Measurements from ENCODE around the gene PRRT2.

Gene PRRT2

DNA sequence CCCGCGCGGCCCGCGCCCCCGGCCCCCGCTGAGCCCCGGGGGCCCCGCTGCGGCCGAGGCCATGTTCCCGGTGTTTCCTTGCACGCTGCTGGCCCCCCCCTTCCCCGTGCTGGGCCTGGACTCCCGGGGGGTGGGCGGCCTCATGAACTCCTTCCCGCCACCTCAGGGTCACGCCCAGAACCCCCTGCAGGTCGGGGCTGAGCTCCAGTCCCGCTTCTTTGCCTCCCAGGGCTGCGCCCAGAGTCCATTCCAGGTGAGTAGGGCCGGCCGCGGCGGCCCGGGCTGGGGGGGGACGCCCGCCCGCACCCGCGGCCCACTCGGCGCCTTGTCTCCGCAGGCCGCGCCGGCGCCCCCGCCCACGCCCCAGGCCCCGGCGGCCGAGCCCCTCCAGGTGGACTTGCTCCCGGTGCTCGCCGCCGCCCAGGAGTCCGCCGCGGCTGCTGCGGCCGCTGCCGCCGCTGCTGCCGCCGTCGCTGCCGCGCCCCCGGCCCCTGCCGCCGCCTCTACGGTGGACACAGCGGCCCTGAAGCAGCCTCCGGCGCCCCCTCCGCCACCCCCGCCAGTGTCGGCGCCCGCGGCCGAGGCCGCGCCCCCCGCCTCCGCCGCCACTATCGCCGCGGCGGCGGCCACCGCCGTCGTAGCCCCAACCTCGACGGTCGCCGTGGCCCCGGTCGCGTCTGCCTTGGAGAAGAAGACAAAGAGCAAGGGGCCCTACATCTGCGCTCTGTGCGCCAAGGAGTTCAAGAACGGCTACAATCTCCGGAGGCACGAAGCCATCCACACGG lies 5.2 kb upstream of the PRRT2 start:
- Histone ChIP-seq H2BK12ac (ENCODE audit: low read length) (no peak overlapping the region), H2BK120ac (ENCODE audit: insufficient read depth, low read length, poor library complexity) (peak overlapping the region; percentile 81), H3K4me3 (ENCODE audit: low read depth, low read length) (peak overlapping the region; percentile 79), H2BK5ac (ENCODE audit: low read depth, low read length, poor library complexity) (peak overlapping the region; percentile 87), H3K23ac (ENCODE audit: low read length) (no peak overlapping the region), H3K36me3 (ENCODE audit: control insufficient read depth in 1 of 2, insufficient read depth in 2 of 2, low read length in 2 of 2) (peaks cover 41 to 42% of the 10 kb centered on the region in 2 experiments), H4K91ac (ENCODE audit: low read depth, low read length) (peak overlapping the region; percentile 91), H3K27ac (ENCODE audit: low read depth, low read length) (peak overlapping the region; percentile 87), H3K4me1 (ENCODE audit: control insufficient read depth in 1 of 2, insufficient read depth in 2 of 2, low read length in 2 of 2) (peaks cover 21 to 35% of the 10 kb centered on the region in 2 experiments), H2AK5ac (ENCODE audit: low read length) (peak overlapping the region; percentile 70), H3K9ac (ENCODE audit: low read length) (peak overlapping the region; percentile 48), H3K79me2 (ENCODE audit: control insufficient read depth, insufficient read depth, low read length, poor library complexity) (peaks cover 22% of the 10 kb centered on the region), H3K9me3 (ENCODE audit: insufficient read depth, low read depth, low read length) (peaks cover 4% of the 10 kb centered on the region), H3K27me3 (ENCODE audit: insufficient read depth, low read length) (no peaks in the 10 kb centered on the region), H3K14ac (ENCODE audit: low read length) (peak overlapping the region; percentile 97), H3K4me2 (ENCODE audit: low read length) (peak overlapping the region; percentile 52), H4K12ac (ENCODE audit: low read depth, low read length) (peak overlapping the region; percentile 67), H3K4ac (ENCODE audit: low read depth, low read length) (peak overlapping the region; percentile 62), H4K8ac (ENCODE audit: low read depth, low read length) (peak overlapping the region; percentile 91), H2AFZ (ENCODE audit: insufficient read depth, low read length, poor library complexity) (peak overlapping the region; percentile 62), H3K18ac (ENCODE audit: low read length) (peak overlapping the region; percentile 79), H3K79me1 (ENCODE audit: low read length) (peaks cover 24% of the 10 kb centered on the region)
- WGBS (ENCODE audit: extremely low coverage, insufficient coverage, insufficient read length) = no CpG with 5 or more reads among the region's 99 CpGs
- peak in 1 of 2 donors; percentile 52 for DNase-seq

GRCh38 chr16:29807426-29808218 lies 4.4 kb upstream of the PRRT2 start:
- Histone ChIP-seq H3K4me1 (ENCODE audit: control insufficient read depth in 1 of 2, insufficient read depth in 2 of 2, low read length in 2 of 2) (peaks cover 21 to 42% of the 10 kb centered on the region in 2 experiments), H3K79me2 (ENCODE audit: control insufficient read depth, insufficient read depth, low read length, poor library complexity) (peaks cover 22% of the 10 kb centered on the region), H3K4ac (ENCODE audit: low read depth, low read length) (peak overlapping the region; percentile 62), H3K36me3 (ENCODE audit: control insufficient read depth in 1 of 2, insufficient read depth in 2 of 2, low read length in 2 of 2) (peaks cover 36 to 37% of the 10 kb centered on the region in 2 experiments), H3K23ac (ENCODE audit: low read length) (no peak overlapping the region), H3K18ac (ENCODE audit: low read length) (peak overlapping the region; percentile 79), H3K79me1 (ENCODE audit: low read length) (peaks cover 28% of the 10 kb centered on the region), H2BK12ac (ENCODE audit: low read length) (peak overlapping the region; percentile 12), H3K9ac (ENCODE audit: low read length) (peak overlapping the region; percentile 68), H3K27me3 (ENCODE audit: insufficient read depth, low read length) (no peaks in the 10 kb centered on the region), H4K8ac (ENCODE audit: low read depth, low read length) (peak overlapping the region; percentile 56), H3K4me2 (ENCODE audit: low read length) (peak overlapping the region; percentile 52), H3K4me3 (ENCODE audit: low read depth, low read length) (peak overlapping the region; percentile 79), H2AFZ (ENCODE audit: insufficient read depth, low read length, poor library complexity) (peak overlapping the region; percentile 62), H3K14ac (ENCODE audit: low read length) (peak overlapping the region; percentile 97), H3K27ac (ENCODE audit: low read depth, low read length) (peak overlapping the region; percentile 87), H3K9me3 (ENCODE audit: insufficient read depth, low read depth, low read length) (peaks cover 4% of the 10 kb centered on the region), H4K91ac (ENCODE audit: low read depth, low read length) (peak overlapping the region; percentile 91), H2BK120ac (ENCODE audit: insufficient read depth, low read length, poor library complexity) (peak overlapping the region; percentile 81), H2BK5ac (ENCODE audit: low read depth, low read length, poor library complexity) (peak overlapping the region; percentile 87), H4K12ac (ENCODE audit: low read depth, low read length) (peak overlapping the region; percentile 67), H2AK5ac (ENCODE audit: low read length) (peak overlapping the region; percentile 59)
- WGBS (ENCODE audit: extremely low coverage, insufficient coverage, insufficient read length) = no CpG with 5 or more reads among the region's 69 CpGs
- peak; percentile 82 for DNase-seq

DNA sequence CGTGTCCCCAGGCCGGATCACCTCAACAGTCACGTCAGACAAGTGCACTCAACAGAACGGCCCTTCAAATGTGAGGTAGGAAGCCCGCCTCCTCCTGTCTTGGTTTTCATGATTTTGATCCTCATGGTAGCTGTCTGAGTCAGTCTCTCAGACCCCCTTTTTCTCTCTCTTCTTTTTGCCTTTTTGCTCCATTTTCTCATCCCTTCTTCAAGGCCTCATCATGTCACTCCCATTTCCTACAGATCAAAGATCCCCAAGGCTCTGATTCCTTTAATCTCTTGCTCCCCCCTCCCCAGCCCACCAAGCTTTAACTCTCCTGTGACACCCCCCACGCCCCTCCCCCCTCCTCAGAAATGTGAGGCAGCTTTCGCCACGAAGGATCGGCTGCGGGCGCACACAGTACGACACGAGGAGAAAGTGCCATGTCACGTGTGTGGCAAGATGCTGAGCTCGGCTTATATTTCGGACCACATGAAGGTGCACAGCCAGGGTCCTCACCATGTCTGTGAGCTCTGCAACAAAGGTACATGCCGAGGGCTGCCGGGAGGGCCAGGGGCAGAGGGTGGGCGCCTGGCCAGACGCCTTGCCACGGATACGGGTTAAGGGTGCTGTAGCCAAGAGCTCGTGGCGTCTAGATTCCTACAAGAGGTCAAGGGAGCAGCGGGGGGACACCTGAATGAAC lies 3.6 kb upstream of the PRRT2 start:
- H2AK5ac ChIP-seq (ENCODE audit: low read length) = peak overlapping the region; percentile 25

More for the DNA sequence above, 3.6 kb upstream of the PRRT2 start:
- no peaks in the 10 kb centered on the region for H3K27me3 ChIP-seq (ENCODE audit: insufficient read depth, low read length)
- H2BK120ac ChIP-seq (ENCODE audit: insufficient read depth, low read length, poor library complexity) = no peak overlapping the region
- H3K14ac ChIP-seq (ENCODE audit: low read length) = peak overlapping the region; percentile 50
- H3K79me2 ChIP-seq (ENCODE audit: control insufficient read depth, insufficient read depth, low read length, poor library complexity) = peaks cover 22% of the 10 kb centered on the region
- H3K23ac ChIP-seq (ENCODE audit: low read length) = no peak overlapping the region
- H3K9me3 ChIP-seq (ENCODE audit: insufficient read depth, low read depth, low read length) = peaks cover 4% of the 10 kb centered on the region
- peak overlapping the region; percentile 68 for H3K9ac ChIP-seq (ENCODE audit: low read length)
- H3K36me3 ChIP-seq (ENCODE audit: control insufficient read depth in 1 of 2, insufficient read depth in 2 of 2, low read length in 2 of 2) = peaks cover 30 to 32% of the 10 kb centered on the region in 2 experiments
- H3K4me3 ChIP-seq (ENCODE audit: low read depth, low read length) = peak overlapping the region; percentile 79
- H4K91ac ChIP-seq (ENCODE audit: low read depth, low read length) = peak overlapping the region; percentile 4
- WGBS (ENCODE audit: extremely low coverage, insufficient coverage, insufficient read length) = no CpG with 5 or more reads among the region's 25 CpGs
- no peak overlapping the region for H2AFZ ChIP-seq (ENCODE audit: insufficient read depth, low read length, poor library complexity)
- peak overlapping the region; percentile 62 for H3K4ac ChIP-seq (ENCODE audit: low read depth, low read length)
- peaks cover 28% of the 10 kb centered on the region for H3K79me1 ChIP-seq (ENCODE audit: low read length)
- no peak for DNase-seq
- peak overlapping the region; percentile 15 for H4K8ac ChIP-seq (ENCODE audit: low read depth, low read length)
- H3K4me1 ChIP-seq (ENCODE audit: control insufficient read depth in 1 of 2, insufficient read depth in 2 of 2, low read length in 2 of 2) = peaks cover 25 to 46% of the 10 kb centered on the region in 2 experiments
- peak overlapping the region; percentile 17 for H2BK5ac ChIP-seq (ENCODE audit: low read depth, low read length, poor library complexity)
- H4K12ac ChIP-seq (ENCODE audit: low read depth, low read length) = no peak overlapping the region
- H2BK12ac ChIP-seq (ENCODE audit: low read length) = no peak overlapping the region
- peak overlapping the region; percentile 32 for H3K18ac ChIP-seq (ENCODE audit: low read length)
- H3K4me2 ChIP-seq (ENCODE audit: low read length) = peak overlapping the region; percentile 52
- H3K27ac ChIP-seq (ENCODE audit: low read depth, low read length) = peak overlapping the region; percentile 41
